H1 (cell line): ENCODE data around the gene TBCE. TPM values are rescaled to one million over a fixed set of nuclear protein-coding genes. Genes with fewer than 3 reads are reported as not detected.

Experiments
- CTBP2 ChIP-seq: IDR thresholded peaks from 2 replicates; pipeline ENCODE4 v1.7.0; 2011; ENCODE audit warnings: borderline replicate concordance, mild to moderate bottlenecking, moderate library complexity, mixed read lengths, low read length; ENCODE audit not compliant: insufficient read depth, insufficient read length
- GABPA ChIP-seq: IDR thresholded peaks from 2 replicates; pipeline ENCODE4 v1.6.1; 2011; ENCODE audit warnings: mild to moderate bottlenecking, low read length, moderate library complexity, borderline replicate concordance; ENCODE audit not compliant: insufficient read depth
- SP2 ChIP-seq: IDR thresholded peaks from 2 replicates; pipeline ENCODE4 v1.6.1; 2012; ENCODE audit warnings: mild to moderate bottlenecking, low read length, inconsistent platforms
- polyA plus RNA-seq, 7 experiments: library from polyadenylated mRNA; depleted of rRNA in 3 of 7; stranded (reverse) in 5 of 7; unstranded in 2 of 7; fragments of >200 nt in 5 of 7; fragments of 200-250 nt in 2 of 7; gene quantifications; 1 replicate in 5 of 7; 2 replicates in 1 of 7; 4 replicates in 1 of 7; pipeline versions ENCODE4 v1.2.1 to v1.2.3, GENCODE V29; 2011 to 2013; ENCODE audit warnings: missing spikeins in 2 of 7, mixed read lengths in 2 of 7
- total RNA-seq: library from RNA; stranded (reverse); fragmentation: NEBNext Ultra II Directional; extraction: Animal tissue kit (Norgen Biotek cat#: 25700); gene quantifications from 2 replicates; pipeline ENCODE4 v1.2.1, GENCODE V29; 2021

Gene TBCE
- total and polyA plus RNA-seq, 2 of the 8 experiments (the other 6 are each of a cell fraction or from before 2014, with no cell fraction given), result 22.7 to 42.9 TPM

- TF ChIP-seq GABPA (no peak), SP2 (no peak), CTBP2 (no peak)
Observed at GRCh38 chr1:235485558-235485957, 118.3 kb downstream of the TBCE start (continued).
